BLaER1 (cell line): ENCODE results near the gene ZNF723.
"Not testable (repeated sequence)": the region's sequence is repeated elsewhere in the genome, so short reads cannot be mapped to it uniquely, and the experiment has no call there.

Source experiments
- H3K27ac ChIP-seq: shearing (Covaris generic); formaldehyde crosslinking; 2 replicates; pipeline ENCODE4 v1.8.1; 2022
- H3K27me3 ChIP-seq: shearing (Covaris generic); formaldehyde crosslinking; 2 replicates; pipeline ENCODE4 v1.8.1; 2022
- H3K36me3 ChIP-seq: shearing (Covaris generic); formaldehyde crosslinking; 2 replicates; pipeline ENCODE4 v1.8.1; 2022
- H3K4me1 ChIP-seq: shearing (Covaris generic); formaldehyde crosslinking; 2 replicates; pipeline ENCODE4 v1.8.1; 2022
- H3K4me2 ChIP-seq: shearing (Covaris generic); formaldehyde crosslinking; 2 replicates; pipeline ENCODE4 v1.8.1; 2022
- H3K4me3 ChIP-seq: shearing (Covaris generic); formaldehyde crosslinking; 2 replicates; pipeline ENCODE4 v1.8.1; 2022
- H3K9ac ChIP-seq: shearing (Covaris generic); formaldehyde crosslinking; 2 replicates; pipeline ENCODE4 v1.8.1; 2022
- H3K9me3 ChIP-seq: shearing (Covaris generic); formaldehyde crosslinking; 2 replicates; pipeline ENCODE4 v1.8.1; 2022
- H4K20me1 ChIP-seq: shearing (Covaris generic); formaldehyde crosslinking; 2 replicates; pipeline ENCODE4 v1.8.1; 2022
- Cebpa-rat ChIP-seq: shearing (Covaris generic); IDR thresholded peaks from 2 replicates; pipeline ENCODE4 v1.8.1; 2022

ZNF723 gene

DNA sequence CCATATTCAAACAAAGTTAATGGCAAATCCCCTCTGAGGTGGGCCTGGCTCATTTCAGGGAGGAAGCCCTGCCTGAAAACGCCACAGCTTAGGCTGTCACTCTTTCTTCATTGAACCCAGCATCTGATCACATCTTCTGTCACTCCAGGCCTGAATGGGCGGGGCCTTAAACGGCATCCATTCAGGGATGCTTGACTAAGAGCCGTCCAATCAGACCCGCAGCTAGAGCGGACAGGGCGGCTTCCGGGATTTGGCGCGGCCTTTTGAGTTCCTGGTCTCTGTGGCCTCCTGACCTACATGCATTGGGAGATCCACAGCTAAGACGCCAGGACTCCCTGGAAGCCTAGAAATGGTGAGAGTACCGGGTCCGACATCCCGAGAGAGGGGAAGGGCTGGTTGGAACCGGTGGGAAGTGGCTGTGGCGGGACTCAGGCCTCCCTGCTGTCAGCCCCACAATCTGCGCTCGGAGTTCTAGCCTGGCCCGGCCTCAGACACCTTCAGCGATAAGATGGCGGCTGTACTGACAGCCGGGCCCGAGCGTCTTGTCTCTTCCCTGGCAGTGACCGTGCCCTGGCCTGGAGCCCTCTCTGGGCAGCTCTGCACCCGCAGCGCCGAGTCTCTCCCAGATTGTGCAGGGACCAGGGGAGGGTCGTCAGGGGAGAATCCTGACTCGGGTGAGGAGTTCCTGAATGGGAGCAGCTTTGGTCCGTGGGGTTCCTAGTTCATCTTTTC is at the start of gene ZNF723:
Gene ZNF723, plus strand, starts transcription at position 261 of the 732 bp plus-strand sequence. Its CDS starts 89 bp downstream, at position 350.
- peaks cover 61% of the 10 kb centered on the region for H3K9me3 ChIP-seq
- H3K27me3 ChIP-seq = no peaks in the 10 kb centered on the region
- H3K4me2 ChIP-seq = no peak within 1 kb of the TSS
- no peak within 1 kb of the TSS for H3K9ac ChIP-seq
- no peaks in the 10 kb centered on the region for H4K20me1 ChIP-seq
- H3K27ac ChIP-seq = no peak within 1 kb of the TSS
- TF ChIP-seq Cebpa-rat = no peak
- H3K36me3 ChIP-seq = no peaks in the 10 kb centered on the region
- no peak within 1 kb of the TSS for H3K4me3 ChIP-seq
- no peaks in the 10 kb centered on the region for H3K4me1 ChIP-seq

DNA sequence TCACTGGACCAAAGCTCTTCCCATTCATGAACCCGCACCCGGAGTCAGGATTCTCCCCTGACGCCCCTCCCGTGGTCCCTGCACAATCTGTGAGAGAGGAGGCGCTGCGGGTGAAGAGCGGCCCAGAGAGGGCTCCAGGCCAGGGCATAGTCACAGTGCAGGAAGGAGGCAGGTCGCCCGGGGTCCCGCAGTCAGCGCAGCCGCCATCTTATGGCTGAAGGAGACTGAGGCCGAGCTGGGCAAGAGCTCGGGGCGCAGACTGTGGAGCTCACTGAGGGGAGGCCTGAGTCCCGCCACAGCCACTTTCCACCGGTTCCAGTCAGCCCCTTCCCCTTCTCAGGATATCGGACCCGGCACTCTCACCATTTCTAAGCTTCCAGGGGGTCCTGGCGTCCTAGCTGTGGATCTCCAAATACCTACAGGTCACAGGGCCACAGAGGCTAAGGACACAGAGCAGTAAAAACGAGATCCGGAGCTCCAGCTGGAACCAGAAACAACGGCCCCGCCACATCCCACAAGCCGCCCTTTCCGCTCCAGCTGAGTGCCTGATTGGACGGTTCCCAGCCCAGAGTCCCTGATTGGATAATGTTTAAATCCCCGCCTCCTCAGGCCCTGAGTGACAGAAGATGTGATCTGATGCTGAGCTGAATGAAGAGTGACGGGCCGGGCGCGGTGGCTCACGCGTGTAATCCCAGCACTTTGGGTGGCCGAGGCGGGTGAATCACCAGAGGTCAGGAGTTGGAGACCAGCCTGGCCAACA is 48.3 kb upstream of the ZNF723 start, which contains the start of gene ZNF99:
Gene ZNF99, minus strand, starts transcription at position 501 of the 760 bp plus-strand sequence. Its CDS starts 135 bp downstream, at position 366.
- peaks cover 29% of the 10 kb centered on the region for H3K9me3 ChIP-seq

DNA sequence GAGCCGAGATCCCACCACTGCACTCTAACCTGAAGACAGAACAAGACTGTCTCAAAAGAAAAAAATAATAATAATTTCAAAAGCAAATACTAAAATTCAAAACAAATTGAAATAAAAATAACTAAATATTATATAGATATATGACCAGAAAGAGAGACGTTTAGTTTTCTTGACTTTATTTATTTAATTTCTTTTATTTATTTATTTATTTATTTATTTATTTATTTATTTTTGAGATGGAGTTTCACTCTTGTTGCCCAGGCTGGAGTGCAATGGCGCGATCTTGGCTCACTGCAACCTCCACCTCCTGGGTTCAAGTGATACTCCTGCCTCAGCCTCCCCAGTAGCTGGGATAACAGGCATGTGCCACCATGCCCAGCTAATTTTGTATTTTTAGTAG is 39.2 kb upstream of the ZNF723 start:
- not testable (repeated sequence) for H3K4me2 ChIP-seq, H3K36me3 ChIP-seq, H4K20me1 ChIP-seq, H3K27me3 ChIP-seq, H3K4me1 ChIP-seq, H3K9ac ChIP-seq, H3K4me3 ChIP-seq, H3K27ac ChIP-seq
- H3K9me3 ChIP-seq = peaks cover 17% of the 10 kb centered on the region

More for the DNA sequence above, 48.3 kb upstream of the ZNF723 start, which contains the start of gene ZNF99:
- H3K36me3 ChIP-seq = no peaks in the 10 kb centered on the region
- no peaks in the 10 kb centered on the region for H3K4me1 ChIP-seq
- H4K20me1 ChIP-seq = no peaks in the 10 kb centered on the region
- no peak within 1 kb of the TSS for H3K27ac ChIP-seq
- H3K27me3 ChIP-seq = no peaks in the 10 kb centered on the region
- no peak within 1 kb of the TSS for H3K4me3 ChIP-seq
- TF ChIP-seq Cebpa-rat = no peak
- no peak within 1 kb of the TSS for H3K4me2 ChIP-seq
- H3K9ac ChIP-seq = no peak within 1 kb of the TSS

DNA sequence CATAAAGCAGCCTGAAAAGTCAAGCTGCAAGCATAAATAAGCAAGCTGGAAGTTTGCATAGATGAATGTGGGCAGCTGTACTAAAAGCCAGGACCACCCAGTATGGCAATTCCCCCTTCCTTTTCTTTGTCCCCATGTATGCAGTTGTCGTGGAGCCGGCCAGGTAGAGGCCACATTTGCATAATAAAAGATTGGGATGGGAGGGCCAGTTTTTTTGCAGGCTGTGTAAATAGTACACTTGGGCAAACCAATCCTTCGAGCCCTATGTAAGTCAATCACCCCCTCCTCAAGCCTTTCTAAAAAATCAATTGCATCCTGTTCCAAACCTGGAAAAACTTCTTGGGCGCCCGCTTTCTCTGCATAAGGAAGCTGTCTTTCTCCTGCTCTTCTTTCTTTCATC is 35.1 kb upstream of the ZNF723 start:
- Histone ChIP-seq H3K27me3 (no peaks in the 10 kb centered on the region), H3K4me3 (no peak overlapping the region), H3K4me1 (no peaks in the 10 kb centered on the region), H3K9ac (no peak overlapping the region), H4K20me1 (no peaks in the 10 kb centered on the region), H3K9me3 (peaks cover 34% of the 10 kb centered on the region), H3K36me3 (no peaks in the 10 kb centered on the region), H3K4me2 (no peak overlapping the region), H3K27ac (no peak overlapping the region)
- TF ChIP-seq Cebpa-rat = no peak

DNA sequence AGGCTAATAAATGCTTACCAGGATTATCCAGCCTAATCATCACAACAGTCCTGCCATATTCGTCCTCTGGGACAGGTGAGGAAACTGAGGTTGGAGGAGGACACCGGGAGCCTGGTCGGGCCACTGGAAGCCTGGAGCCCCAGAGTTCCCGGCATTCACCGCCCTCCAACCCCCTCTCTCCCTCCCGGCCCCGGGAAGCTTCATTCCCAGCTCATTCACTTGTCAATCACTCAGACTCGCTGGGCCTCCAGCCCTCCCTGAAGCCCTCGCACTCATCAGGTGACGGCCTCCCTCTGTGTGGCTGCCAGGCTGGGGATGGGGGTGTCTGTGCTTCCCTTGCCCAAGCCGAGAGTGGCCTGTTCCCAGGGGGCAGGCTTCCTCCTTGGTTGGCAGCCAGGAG is 25.7 kb upstream of the ZNF723 start:
- Histone ChIP-seq H3K9ac (no peak overlapping the region), H3K36me3 (no peaks in the 10 kb centered on the region), H3K9me3 (peaks cover 57% of the 10 kb centered on the region), H3K4me3 (no peak overlapping the region), H3K27me3 (no peaks in the 10 kb centered on the region), H3K27ac (no peak overlapping the region), H3K4me1 (no peaks in the 10 kb centered on the region), H3K4me2 (no peak overlapping the region), H4K20me1 (no peaks in the 10 kb centered on the region)
- TF ChIP-seq Cebpa-rat = no peak

DNA sequence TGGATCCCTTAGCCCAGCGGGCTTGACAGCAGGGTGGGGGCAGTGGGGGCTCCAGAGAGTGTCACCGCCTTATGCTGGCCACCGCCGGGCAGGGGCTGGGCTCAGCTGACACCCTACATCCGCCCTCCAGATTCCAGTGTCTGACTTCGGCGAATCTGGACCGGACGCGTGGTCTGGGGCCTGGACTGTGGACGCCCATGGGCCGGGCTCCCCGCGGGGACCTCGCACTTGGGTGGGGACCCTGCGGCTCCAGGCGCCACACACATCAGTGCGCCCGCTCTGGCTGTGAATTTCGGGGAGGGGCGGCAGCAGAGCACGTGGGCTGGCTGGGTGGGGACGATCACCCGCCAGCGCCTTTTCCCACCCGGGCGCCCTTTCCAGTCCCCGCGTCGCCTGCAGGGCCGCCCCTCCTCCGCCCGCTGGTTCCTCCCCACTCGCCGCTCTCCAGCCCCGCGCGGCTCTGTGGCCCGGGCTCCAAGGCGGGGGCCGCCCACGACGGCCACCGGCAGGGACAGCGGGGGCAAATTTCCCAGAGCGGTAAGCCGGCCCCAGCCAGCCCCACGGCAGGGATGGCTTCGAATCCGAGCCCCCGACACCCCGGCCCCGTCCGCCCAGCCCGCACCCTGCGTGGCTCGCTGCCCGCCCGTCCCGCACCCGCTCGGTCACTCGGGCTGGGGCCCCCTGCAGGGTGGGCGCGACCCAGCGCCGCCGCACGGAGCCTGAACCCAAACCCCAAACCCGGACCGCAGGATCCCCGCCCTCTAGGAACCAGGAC is 24.8 kb upstream of the ZNF723 start:
- H3K27me3 ChIP-seq = no peaks in the 10 kb centered on the region
- no peaks in the 10 kb centered on the region for H4K20me1 ChIP-seq
- TF ChIP-seq Cebpa-rat = no peak
- H3K4me2 ChIP-seq = no peak overlapping the region
- H3K36me3 ChIP-seq = no peaks in the 10 kb centered on the region
- no peaks in the 10 kb centered on the region for H3K4me1 ChIP-seq
- no peak overlapping the region for H3K9ac ChIP-seq
- H3K27ac ChIP-seq = no peak overlapping the region
- peaks cover 50% of the 10 kb centered on the region for H3K9me3 ChIP-seq
- 0 out of 2 replicates have a peak overlapping the region, but pooled peaks have one; percentile 7 for H3K4me3 ChIP-seq

DNA sequence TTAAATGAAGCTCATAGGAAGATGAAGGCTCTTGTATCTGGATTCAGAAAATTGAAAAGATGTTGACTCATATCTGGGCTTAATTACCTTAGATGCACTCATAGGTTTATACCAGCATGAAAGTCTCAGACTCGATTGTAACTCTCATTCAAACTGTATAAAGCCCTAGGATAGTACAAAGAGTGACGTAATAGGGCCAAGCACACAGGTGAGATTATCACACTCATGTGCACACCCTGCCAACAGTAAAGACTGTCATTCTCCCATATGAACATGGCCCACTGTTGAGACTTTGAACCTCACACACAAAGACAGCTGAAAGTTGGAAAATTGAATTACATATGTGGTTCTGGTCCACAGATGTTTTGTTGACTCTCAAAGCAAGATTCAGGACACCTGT is 18.0 kb upstream of the ZNF723 start:
- Histone ChIP-seq H3K9ac (no peak overlapping the region), H3K27me3 (no peaks in the 10 kb centered on the region), H3K9me3 (0 out of 2 replicates have a peak, but pooled peaks cover 4% of the 10 kb centered on the region), H3K4me3 (no peak overlapping the region), H3K4me2 (no peak overlapping the region), H3K27ac (no peak overlapping the region), H3K4me1 (no peaks in the 10 kb centered on the region), H4K20me1 (no peaks in the 10 kb centered on the region), H3K36me3 (no peaks in the 10 kb centered on the region)
- no peak for TF ChIP-seq Cebpa-rat

DNA sequence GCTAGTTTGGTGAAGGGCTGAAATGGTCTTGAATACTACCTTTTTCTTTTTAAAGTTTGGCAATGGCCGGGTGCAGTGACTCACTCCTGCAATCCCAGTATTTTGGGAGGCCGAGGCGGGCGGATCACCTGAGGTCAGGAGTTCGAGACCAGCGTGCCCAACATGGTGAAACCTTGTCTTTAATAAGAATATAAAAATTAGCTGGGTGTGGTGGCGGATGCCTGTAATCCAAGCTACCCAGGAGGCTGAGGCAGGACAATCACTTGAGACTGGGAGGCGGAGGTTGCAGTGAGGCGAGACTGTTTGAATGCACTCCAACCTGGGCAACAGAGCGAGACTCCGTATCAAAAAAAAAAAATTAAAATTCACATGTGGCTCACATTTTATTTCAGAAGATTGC is 880 bp upstream of the ZNF723 start:
- no peak for TF ChIP-seq Cebpa-rat
- H3K27me3 ChIP-seq = no peaks in the 10 kb centered on the region
- no peak overlapping the region for H3K4me2 ChIP-seq
- H3K36me3 ChIP-seq = no peaks in the 10 kb centered on the region
- H3K27ac ChIP-seq = no peak overlapping the region
- H3K4me3 ChIP-seq = no peak overlapping the region
- H3K4me1 ChIP-seq = no peaks in the 10 kb centered on the region
- peaks cover 62% of the 10 kb centered on the region for H3K9me3 ChIP-seq
- no peaks in the 10 kb centered on the region for H4K20me1 ChIP-seq
- no peak overlapping the region for H3K9ac ChIP-seq

DNA sequence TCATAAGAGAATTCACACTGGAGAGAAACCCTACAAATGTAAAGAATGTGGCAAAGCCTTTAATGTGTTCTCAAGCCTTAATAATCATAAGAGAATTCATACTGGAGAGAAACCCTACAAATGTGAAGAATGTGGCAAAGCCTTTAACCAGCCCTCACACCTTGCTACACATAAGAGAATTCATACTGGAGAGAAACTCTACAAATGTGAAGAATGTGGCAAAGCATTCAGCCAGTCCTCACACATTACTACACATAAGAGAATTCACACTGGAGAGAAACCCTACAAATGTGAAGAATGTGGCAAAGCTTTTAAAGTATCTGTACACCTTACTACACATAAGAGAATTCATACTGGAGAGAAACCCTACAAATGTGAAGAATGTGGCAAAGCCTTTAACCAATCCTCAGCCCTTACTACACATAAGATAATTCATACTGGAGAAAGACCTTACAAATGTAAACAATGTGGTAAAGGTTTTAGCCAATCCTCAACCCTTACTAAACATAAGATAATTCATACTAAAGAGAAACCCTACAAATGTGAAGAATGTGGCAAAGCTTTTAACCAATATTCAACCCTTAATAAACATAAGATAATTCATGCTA is 25.7 kb downstream of the ZNF723 start:
- not testable (repeated sequence) for H3K9ac ChIP-seq, H3K4me3 ChIP-seq, H3K36me3 ChIP-seq, H3K4me2 ChIP-seq, H4K20me1 ChIP-seq, H3K4me1 ChIP-seq, H3K27me3 ChIP-seq, H3K27ac ChIP-seq
- H3K9me3 ChIP-seq = peaks cover 84% of the 10 kb centered on the region
